Measurements from ENCODE around the gene NDUFB8.
"Not testable (repeated sequence)": the region's sequence is repeated elsewhere in the genome, so short reads cannot be mapped to it uniquely, and the experiment has no call there.

Gene NDUFB8

GRCh38 chr10:100576282-100576635 is 46.6 kb upstream of the NDUFB8 start (continued):
- TF ChIP-seq POU6F1 (CRISPR knock-in tag; IDR thresholded peaks at IDR 0.05; ENCODE audit: borderline replicate concordance, low read depth) (no peak), TCF4 (CRISPR knock-in tag; IDR thresholded peaks at IDR 0.05; ENCODE audit: borderline replicate concordance) (no peak)

DNA sequence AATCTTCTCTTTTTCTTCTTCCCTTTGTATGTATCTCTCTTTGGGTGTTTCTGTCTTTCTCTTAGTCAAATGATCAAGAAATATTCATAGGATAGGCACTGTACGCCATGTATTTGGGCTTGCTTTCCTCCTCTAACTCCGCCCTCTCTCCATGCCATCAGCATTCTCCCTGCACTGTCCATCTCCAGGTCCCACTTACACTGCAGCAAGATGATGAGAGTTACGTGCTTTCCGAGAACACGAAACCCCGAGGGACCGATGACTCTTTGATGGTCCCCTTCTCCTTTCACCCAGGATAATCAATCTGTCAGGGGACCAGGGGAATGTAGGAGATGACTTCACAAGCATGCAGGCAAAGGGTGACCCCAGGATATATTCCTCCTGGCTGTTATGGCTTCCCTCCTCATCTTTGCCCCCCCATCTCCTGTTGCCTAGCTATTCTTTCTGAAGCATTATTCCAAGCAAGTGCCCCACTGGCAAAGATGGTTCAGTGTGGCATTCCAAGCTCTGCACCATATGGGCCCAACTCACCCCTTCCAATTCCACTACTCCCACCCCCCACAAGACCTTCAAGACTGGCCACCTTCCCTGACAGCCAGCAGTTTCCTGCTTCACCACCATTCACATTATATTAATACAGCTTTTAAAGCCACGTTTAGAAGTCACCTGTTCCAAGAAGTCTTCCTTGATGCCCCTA is 46.1 kb upstream of the NDUFB8 start:
- ATAC-seq: no peak

GRCh38 chr10:100575146-100575545 is 45.5 kb upstream of the NDUFB8 start:
- ATAC-seq: not testable (repeated sequence)

More for the DNA sequence above, 46.1 kb upstream of the NDUFB8 start:
- no peak for TF ChIP-seq SNAI2 (CRISPR knock-in tag; IDR thresholded peaks at IDR 0.05)
- no peak for TF ChIP-seq POU6F1 (CRISPR knock-in tag; IDR thresholded peaks at IDR 0.05; ENCODE audit: borderline replicate concordance, low read depth)
- no peak for TF ChIP-seq ZNF8 (CRISPR knock-in tag; IDR thresholded peaks at IDR 0.05)
- TF ChIP-seq PPARA (CRISPR knock-in tag; IDR thresholded peaks at IDR 0.05; ENCODE audit: borderline replicate concordance): no peak
- TF ChIP-seq ZNF70 (CRISPR knock-in tag; IDR thresholded peaks at IDR 0.05): no peak
- no peak for TF ChIP-seq CREB5 (CRISPR knock-in tag; IDR thresholded peaks at IDR 0.05; ENCODE audit: low read depth)
- no peak for TF ChIP-seq GLIS3 (CRISPR knock-in tag; IDR thresholded peaks at IDR 0.05)
- TF ChIP-seq RARB (CRISPR knock-in tag; IDR thresholded peaks at IDR 0.05): no peak

- no peak for ATAC-seq
- no peak for TF ChIP-seq PATZ1 (CRISPR knock-in tag; IDR thresholded peaks at IDR 0.05; ENCODE audit: borderline replicate concordance)
- TF ChIP-seq ZFP30 (CRISPR knock-in tag; IDR thresholded peaks at IDR 0.05): no peak
- TF ChIP-seq POU6F1 (CRISPR knock-in tag; IDR thresholded peaks at IDR 0.05; ENCODE audit: borderline replicate concordance, low read depth): no peak
- no peak for TF ChIP-seq CREB5 (CRISPR knock-in tag; IDR thresholded peaks at IDR 0.05; ENCODE audit: low read depth)
- TF ChIP-seq ZNF70 (CRISPR knock-in tag; IDR thresholded peaks at IDR 0.05): no peak
- TF ChIP-seq OSR1 (CRISPR knock-in tag; IDR thresholded peaks at IDR 0.05): no peak
- no peak for TF ChIP-seq ZFP3 (CRISPR knock-in tag; IDR thresholded peaks at IDR 0.05)
- no peak for TF ChIP-seq ESRRG (CRISPR knock-in tag; IDR thresholded peaks at IDR 0.05)
- no peak for TF ChIP-seq BACH2 (CRISPR knock-in tag; IDR thresholded peaks at IDR 0.05; ENCODE audit: borderline replicate concordance)
- TF ChIP-seq ZNF8 (CRISPR knock-in tag; IDR thresholded peaks at IDR 0.05): no peak
- no peak for TF ChIP-seq ARNTL (CRISPR knock-in tag; IDR thresholded peaks at IDR 0.05; ENCODE audit: borderline replicate concordance, low read depth)
Observed at GRCh38 chr10:100571084-100571856, 41.6 kb upstream of the NDUFB8 start.

Data from SK-N-SH treated with all-trans-retinoic acid at 6 μM for 48 hours (cell line).